Measurements from ENCODE around the gene RAB31. TPM values are rescaled to one million over a fixed set of nuclear protein-coding genes. Genes with fewer than 3 reads are reported as not detected.

RAB31 gene
- total RNA-seq, 1 experiment from 2014 or later = 6.1 TPM

GRCh38 chr18:9841752-9842151 lies 133.7 kb downstream of the RAB31 start:
- DNase-seq (ENCODE audit: low spot score) = no peak
- no peaks in the 10 kb centered on the region for H3K27me3 ChIP-seq (replicated peaks; ENCODE audit: insufficient read depth, low read depth, low read length, poor library complexity)
- no peak overlapping the region for H3K27ac ChIP-seq (ENCODE audit: low read depth, low read length, poor library complexity, severe bottlenecking)
- no peak for TF ChIP-seq EZH2 (IDR thresholded peaks at IDR 0.05; ENCODE audit: borderline replicate concordance, low read depth, low read length, poor library complexity, severe bottlenecking)
- no peak for TF ChIP-seq CTCF (conservative IDR thresholded peaks at IDR 0.05; ENCODE audit: low read depth, low read length)
- no peaks in the 10 kb centered on the region for H3K36me3 ChIP-seq (ENCODE audit: insufficient read depth, low read length, poor library complexity, severe bottlenecking)
- BruUV-seq (replicated peaks) = no TSS peak
- H3K4me1 ChIP-seq (ENCODE audit: insufficient read depth, low read length, poor library complexity, severe bottlenecking) = peaks cover 11% of the 10 kb centered on the region
- H3K4me3 ChIP-seq (ENCODE audit: low read depth, low read length, poor library complexity, severe bottlenecking) = no peak overlapping the region
- POLR2A ChIA-PET (ENCODE audit: low non-redundant PET) = no interaction called here
- H3K9me3 ChIP-seq (ENCODE audit: low read depth, low read length, poor library complexity, severe bottlenecking) = no peaks in the 10 kb centered on the region
- intact Hi-C loops (cut with micrococcal nuclease; ENCODE audit: unreplicated experiment) = no loop called here
- CTCF ChIA-PET = no interaction called here

GRCh38 chr18:9842448-9842847 lies 134.3 kb downstream of the RAB31 start:
- Histone ChIP-seq H3K4me1 (ENCODE audit: insufficient read depth, low read length, poor library complexity, severe bottlenecking) (peaks cover 10% of the 10 kb centered on the region), H3K27ac (ENCODE audit: low read depth, low read length, poor library complexity, severe bottlenecking) (no peak overlapping the region), H3K36me3 (ENCODE audit: insufficient read depth, low read length, poor library complexity, severe bottlenecking) (no peaks in the 10 kb centered on the region), H3K9me3 (ENCODE audit: low read depth, low read length, poor library complexity, severe bottlenecking) (no peaks in the 10 kb centered on the region), H3K27me3 (replicated peaks; ENCODE audit: insufficient read depth, low read depth, low read length, poor library complexity) (no peaks in the 10 kb centered on the region), H3K4me3 (ENCODE audit: low read depth, low read length, poor library complexity, severe bottlenecking) (no peak overlapping the region)
- intact Hi-C loops (cut with micrococcal nuclease; ENCODE audit: unreplicated experiment) = no loop called here
- POLR2A ChIA-PET (ENCODE audit: low non-redundant PET) = no interaction called here
- DNase-seq (ENCODE audit: low spot score) = no peak
- CTCF ChIA-PET = no interaction called here
- BruUV-seq (replicated peaks) = no TSS peak
- TF ChIP-seq CTCF (conservative IDR thresholded peaks at IDR 0.05; ENCODE audit: low read depth, low read length) (no peak), EZH2 (IDR thresholded peaks at IDR 0.05; ENCODE audit: borderline replicate concordance, low read depth, low read length, poor library complexity, severe bottlenecking) (no peak)

GRCh38 chr18:9845256-9845655 lies 137.2 kb downstream of the RAB31 start:
- intact Hi-C loops (cut with micrococcal nuclease; ENCODE audit: unreplicated experiment) = no loop called here
- no peak for TF ChIP-seq CTCF (conservative IDR thresholded peaks at IDR 0.05; ENCODE audit: low read depth, low read length)
- TF ChIP-seq EZH2 (IDR thresholded peaks at IDR 0.05; ENCODE audit: borderline replicate concordance, low read depth, low read length, poor library complexity, severe bottlenecking) = no peak
- peaks cover 17% of the 10 kb centered on the region for H3K4me1 ChIP-seq (ENCODE audit: insufficient read depth, low read length, poor library complexity, severe bottlenecking)
- CTCF ChIA-PET = no interaction called here
- POLR2A ChIA-PET (ENCODE audit: low non-redundant PET) = no interaction called here
- DNase-seq (ENCODE audit: low spot score) = no peak
- H3K27ac ChIP-seq (ENCODE audit: low read depth, low read length, poor library complexity, severe bottlenecking) = no peak overlapping the region
- no peaks in the 10 kb centered on the region for H3K9me3 ChIP-seq (ENCODE audit: low read depth, low read length, poor library complexity, severe bottlenecking)
- no peaks in the 10 kb centered on the region for H3K27me3 ChIP-seq (replicated peaks; ENCODE audit: insufficient read depth, low read depth, low read length, poor library complexity)
- no peak overlapping the region for H3K4me3 ChIP-seq (ENCODE audit: low read depth, low read length, poor library complexity, severe bottlenecking)
- BruUV-seq (replicated peaks) = no TSS peak
- no peaks in the 10 kb centered on the region for H3K36me3 ChIP-seq (ENCODE audit: insufficient read depth, low read length, poor library complexity, severe bottlenecking)
